Mucosa of stomach (tissue), 1 donor: ENCODE results near the gene TTC21A.

Experiments used
- H3K27me3 ChIP-seq: one replicate; pipeline ENCODE4 v1.7.0; 2013; ENCODE audit warnings: mild to moderate bottlenecking, low read length; ENCODE audit not compliant: control insufficient read depth, insufficient read depth
- H3K36me3 ChIP-seq: one replicate; pipeline ENCODE4 v1.7.0; 2013; ENCODE audit warnings: low read length; ENCODE audit not compliant: control insufficient read depth, insufficient read depth
- H3K4me1 ChIP-seq: one replicate; pipeline ENCODE4 v1.7.0; 2013; ENCODE audit warnings: mild to moderate bottlenecking, low read length; ENCODE audit not compliant: control insufficient read depth, insufficient read depth
- H3K4me3 ChIP-seq: one replicate; pipeline ENCODE4 v1.7.0; 2013; ENCODE audit warnings: low read length
- H3K9ac ChIP-seq: one replicate; pipeline ENCODE4 v1.7.0; 2013; ENCODE audit warnings: mild to moderate bottlenecking, low read length, moderate library complexity
- H3K9me3 ChIP-seq: one replicate; pipeline ENCODE4 v1.7.0; 2013; ENCODE audit warnings: mild to moderate bottlenecking, low read length, moderate library complexity; ENCODE audit not compliant: control insufficient read depth
- donor health status: Pancreatic carcinoma.

TTC21A gene

DNA sequence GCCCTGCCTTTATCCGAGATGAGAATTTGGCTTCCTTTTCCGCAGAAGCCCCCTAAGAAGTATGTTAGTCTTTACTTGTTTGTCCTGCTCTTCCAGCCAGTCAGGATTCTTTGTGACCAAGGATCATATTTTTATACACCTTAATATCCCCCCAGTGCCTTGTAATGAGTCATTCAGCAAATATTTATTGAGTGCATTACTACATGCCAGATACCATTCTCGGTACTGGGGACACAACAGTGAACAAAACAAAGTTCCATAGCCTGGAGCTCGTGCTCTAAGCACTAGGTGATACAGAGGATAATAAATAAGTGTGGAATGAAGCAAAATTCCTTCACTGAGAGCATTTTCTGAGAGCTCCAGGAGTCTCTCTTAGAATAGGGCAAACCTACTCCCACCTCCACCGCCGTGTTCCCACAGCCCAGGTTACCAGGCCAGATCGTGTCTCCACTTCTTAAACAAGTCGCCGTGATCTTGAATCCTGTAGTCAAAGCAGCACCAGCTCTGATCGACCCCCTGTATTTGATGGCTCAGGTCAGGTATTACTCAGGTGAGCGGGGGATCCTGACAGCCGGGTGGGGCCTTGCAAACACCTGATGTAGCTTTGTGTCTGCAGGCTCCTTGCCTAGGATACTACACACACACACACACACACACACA is 18.5 kb downstream of the TTC21A start:
- Histone ChIP-seq H3K4me1 (peaks cover 37% of the 10 kb centered on the region), H3K9ac (peak overlapping the region; percentile 26), H3K27me3 (no peaks in the 10 kb centered on the region), H3K9me3 (no peaks in the 10 kb centered on the region), H3K4me3 (no peak overlapping the region), H3K36me3 (no peaks in the 10 kb centered on the region)

DNA sequence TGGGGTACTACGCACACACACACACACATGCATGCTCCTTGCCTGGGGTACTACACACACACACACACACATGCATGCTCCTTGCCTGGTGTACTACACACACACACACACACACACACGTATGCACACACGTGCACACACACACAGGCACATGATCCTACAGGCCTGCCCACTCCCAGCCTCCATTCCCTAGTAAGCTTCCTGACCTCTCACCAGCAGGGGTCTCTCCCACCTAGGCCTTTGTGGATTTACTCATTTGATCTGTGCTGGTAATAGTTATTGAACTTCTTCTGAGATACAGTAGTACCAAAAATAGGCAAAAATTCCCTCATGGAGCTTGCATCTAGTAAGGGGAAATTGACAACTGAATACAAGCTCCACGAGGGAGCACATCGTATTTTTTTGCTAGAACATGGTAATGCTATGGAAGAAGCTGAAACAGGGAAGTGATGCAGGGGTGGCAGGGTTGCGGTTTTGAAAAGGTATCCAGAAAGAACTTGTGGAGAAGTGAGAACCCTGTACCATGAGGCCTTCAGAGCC is 19.1 kb downstream of the TTC21A start:
- no peak overlapping the region for H3K4me3 ChIP-seq
- H3K9me3 ChIP-seq: no peaks in the 10 kb centered on the region
- no peaks in the 10 kb centered on the region for H3K36me3 ChIP-seq
- no peaks in the 10 kb centered on the region for H3K27me3 ChIP-seq
- H3K4me1 ChIP-seq: peaks cover 40% of the 10 kb centered on the region
- H3K9ac ChIP-seq: peak overlapping the region; percentile 26

DNA sequence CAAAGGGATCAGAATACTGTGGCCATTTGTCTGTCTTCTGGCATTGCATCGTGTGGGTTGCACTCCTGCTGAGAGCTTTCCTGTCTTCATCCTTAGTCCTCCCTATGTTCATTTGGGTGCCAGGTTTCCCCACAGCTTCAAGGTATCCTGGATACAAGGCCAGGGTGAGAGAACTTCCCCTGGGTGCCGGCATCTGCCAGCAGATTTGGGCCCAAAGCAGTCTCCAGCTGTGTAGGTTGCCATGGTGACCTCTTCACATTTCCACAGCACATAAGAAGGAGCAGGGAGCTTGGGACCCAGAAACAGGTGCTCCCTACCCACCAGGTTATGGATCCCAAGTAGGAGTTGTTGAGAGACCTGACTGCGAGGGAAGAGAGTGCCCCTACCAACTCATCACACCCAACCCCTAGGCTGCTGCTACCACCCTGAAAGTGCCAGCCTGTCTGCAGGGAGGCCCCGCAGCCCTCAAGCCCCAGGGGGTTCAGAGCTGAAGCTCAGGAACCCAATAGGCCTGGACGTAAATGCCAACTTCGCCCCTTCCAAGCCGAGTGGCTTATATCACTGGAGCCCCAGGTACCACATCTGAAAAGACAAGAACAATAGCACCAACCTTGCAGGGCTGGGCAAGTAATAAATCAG is 19.9 kb downstream of the TTC21A start:
- peaks cover 44% of the 10 kb centered on the region for H3K4me1 ChIP-seq
- no peak overlapping the region for H3K9ac ChIP-seq
- no peaks in the 10 kb centered on the region for H3K9me3 ChIP-seq
- H3K36me3 ChIP-seq: no peaks in the 10 kb centered on the region
- no peaks in the 10 kb centered on the region for H3K27me3 ChIP-seq
- H3K4me3 ChIP-seq: no peak overlapping the region

DNA sequence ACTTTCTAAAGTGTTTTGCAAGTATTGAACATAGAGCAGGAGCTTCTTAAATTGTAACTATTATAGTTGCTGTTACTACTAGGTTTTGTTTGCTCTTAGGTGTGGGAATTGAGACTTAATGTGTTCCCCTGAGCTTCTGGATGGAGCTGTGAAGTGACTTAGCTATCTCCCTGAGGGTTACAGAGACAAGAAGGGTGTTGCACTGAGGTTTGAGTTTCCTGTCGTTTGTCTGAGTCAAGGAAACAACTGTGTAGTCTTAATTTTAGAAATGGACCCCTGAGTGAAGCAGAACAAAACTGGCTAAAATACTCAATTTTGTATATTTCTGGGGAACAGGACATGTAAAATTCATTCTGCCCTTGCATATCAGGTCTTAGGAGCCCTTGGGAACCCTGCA is 20.4 kb downstream of the TTC21A start:
- H3K4me1 ChIP-seq: peaks cover 47% of the 10 kb centered on the region
- H3K9ac ChIP-seq: no peak overlapping the region
- H3K9me3 ChIP-seq: no peaks in the 10 kb centered on the region
- no peak overlapping the region for H3K4me3 ChIP-seq
- H3K27me3 ChIP-seq: no peaks in the 10 kb centered on the region
- H3K36me3 ChIP-seq: no peaks in the 10 kb centered on the region

DNA sequence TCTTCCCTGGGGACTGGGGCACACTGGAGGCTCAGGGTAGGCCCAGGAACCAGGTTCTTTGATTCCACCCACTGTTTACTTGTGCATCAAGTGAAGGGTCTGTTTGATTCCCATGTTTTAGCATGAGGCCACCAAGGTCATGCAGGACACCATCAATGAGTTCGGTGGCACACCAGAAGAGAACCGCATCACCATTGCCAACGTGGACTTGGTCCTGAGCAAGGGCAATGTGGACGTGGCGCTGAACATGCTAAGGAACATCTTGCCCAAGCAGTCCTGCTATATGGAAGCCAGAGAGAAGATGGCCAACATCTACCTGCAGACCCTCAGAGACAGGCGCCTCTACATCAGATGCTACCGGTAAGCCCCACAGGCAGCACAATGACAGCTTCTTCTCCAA is 21.5 kb downstream of the TTC21A start:
- H3K4me1 ChIP-seq: peaks cover 47% of the 10 kb centered on the region
- H3K4me3 ChIP-seq: no peak overlapping the region
- H3K9ac ChIP-seq: no peak overlapping the region
- no peaks in the 10 kb centered on the region for H3K27me3 ChIP-seq
- H3K36me3 ChIP-seq: no peaks in the 10 kb centered on the region
- no peaks in the 10 kb centered on the region for H3K9me3 ChIP-seq

DNA sequence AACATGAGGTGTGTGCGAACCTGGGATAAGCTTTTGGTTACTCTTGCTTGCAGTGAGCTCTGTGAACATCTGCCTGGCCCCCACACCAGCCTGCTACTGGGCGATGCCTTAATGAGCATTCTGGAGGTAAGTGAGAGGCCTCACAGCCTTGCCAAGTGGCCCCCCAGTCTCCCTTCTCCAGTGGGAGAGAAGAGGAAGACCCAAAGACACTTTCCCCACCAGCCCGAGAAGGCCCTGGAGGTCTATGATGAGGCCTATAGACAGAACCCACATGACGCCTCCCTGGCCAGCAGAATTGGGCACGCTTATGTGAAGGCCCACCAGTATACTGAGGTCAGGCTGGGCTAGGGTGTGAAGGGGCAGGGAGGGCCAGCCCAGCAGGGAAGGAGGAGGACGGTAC is 22.5 kb downstream of the TTC21A start:
- H3K9me3 ChIP-seq: no peaks in the 10 kb centered on the region
- no peaks in the 10 kb centered on the region for H3K27me3 ChIP-seq
- H3K4me3 ChIP-seq: no peak overlapping the region
- no peak overlapping the region for H3K9ac ChIP-seq
- no peaks in the 10 kb centered on the region for H3K36me3 ChIP-seq
- H3K4me1 ChIP-seq: peaks cover 47% of the 10 kb centered on the region

DNA sequence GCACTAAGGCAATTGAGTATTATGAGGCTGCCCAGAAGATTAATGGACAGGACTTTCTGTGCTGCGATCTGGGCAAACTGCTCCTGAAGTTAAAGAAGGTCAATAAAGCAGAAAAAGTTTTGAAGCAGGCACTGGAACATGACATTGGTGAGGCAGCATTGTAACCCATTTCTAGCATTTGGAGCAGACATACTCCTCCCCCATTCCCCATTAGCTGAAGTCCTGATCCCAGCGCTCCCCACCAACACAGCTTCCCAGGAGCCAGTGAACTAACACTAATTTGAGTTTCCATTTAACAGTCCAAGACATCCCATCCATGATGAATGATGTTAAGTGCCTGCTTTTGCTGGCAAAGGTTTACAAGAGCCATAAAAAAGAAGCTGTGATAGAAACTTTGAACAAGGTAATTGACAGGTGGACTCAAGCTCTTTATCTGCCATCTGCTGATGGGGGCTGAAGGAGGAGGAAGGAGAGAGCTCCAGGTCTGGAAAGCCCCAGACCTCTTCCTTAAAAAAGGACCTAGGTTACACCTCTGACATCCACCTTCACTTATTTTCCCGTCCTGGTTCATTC is 23.3 kb downstream of the TTC21A start:
- H3K4me3 ChIP-seq: no peak overlapping the region
- H3K9ac ChIP-seq: no peak overlapping the region
- H3K27me3 ChIP-seq: no peaks in the 10 kb centered on the region
- H3K4me1 ChIP-seq: peaks cover 42% of the 10 kb centered on the region
- H3K36me3 ChIP-seq: no peaks in the 10 kb centered on the region
- H3K9me3 ChIP-seq: no peaks in the 10 kb centered on the region

DNA sequence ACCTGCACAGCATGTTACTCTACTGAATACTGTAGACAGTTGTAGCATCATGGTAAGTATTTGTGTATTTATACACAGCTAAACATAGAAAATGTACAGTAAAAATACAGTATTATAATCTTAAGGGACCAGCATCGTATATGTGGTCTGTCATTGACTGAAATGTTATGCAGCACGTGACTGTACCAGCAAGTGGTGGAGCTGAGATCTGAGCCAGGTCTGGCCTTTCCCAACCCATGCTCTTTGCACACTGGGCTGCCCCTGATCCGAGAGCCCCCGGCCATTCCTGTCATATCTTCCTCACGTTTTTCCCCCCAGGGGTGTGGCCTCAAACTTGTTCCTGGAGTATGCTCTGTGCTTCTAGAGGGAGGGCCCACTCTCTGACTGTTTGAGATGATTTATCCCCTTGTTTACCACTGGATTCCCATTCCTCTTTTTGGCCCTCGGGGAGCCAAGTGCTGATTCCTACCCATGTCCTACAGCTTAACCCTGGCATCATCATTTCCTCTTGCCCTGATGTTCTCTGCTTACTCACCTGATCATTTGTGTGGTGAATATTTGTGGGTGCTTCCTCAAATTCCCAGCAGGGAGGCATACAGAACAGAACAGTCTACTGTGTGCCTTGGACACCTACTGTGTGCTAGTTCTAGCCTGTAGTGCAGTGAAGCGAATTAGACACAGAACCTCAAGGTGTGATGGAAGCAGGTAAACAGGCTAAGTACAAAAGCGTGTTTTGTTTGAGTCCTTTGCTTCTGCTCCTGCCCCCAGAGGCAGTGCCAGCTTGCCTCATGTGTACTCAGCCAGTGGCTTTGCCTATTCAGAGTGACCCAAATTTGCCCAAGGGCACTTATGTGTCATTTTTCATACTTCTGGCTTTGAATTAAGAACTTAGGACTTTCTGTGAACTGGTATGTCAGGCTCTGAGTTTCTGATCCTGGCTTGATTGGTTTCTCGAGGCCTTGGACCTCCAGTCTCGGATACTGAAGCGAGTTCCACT is 24.9 kb downstream of the TTC21A start:
- Histone ChIP-seq H3K36me3 (no peaks in the 10 kb centered on the region), H3K9me3 (no peaks in the 10 kb centered on the region), H3K4me3 (no peak overlapping the region), H3K9ac (no peak overlapping the region), H3K27me3 (no peaks in the 10 kb centered on the region), H3K4me1 (peaks cover 26% of the 10 kb centered on the region)

DNA sequence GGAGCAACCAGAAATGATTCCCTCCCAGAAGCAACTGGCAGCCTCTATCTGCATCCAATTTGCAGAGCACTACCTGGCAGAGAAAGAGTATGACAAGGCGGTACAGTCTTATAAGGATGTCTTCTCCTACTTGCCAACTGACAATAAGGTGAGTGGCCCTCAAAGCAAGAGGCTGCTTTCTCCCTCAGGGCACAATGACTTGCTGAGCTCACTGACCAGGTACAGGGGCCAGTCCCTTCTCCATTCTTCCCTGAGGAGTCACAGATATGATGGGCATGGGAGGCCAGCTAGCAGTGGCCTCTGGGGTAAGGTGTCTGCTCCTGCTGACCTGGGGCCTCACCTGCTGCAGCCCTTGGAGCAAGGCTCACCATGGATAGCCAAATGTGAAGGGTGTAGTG is 25.6 kb downstream of the TTC21A start:
- Histone ChIP-seq H3K9me3 (no peaks in the 10 kb centered on the region), H3K36me3 (no peaks in the 10 kb centered on the region), H3K9ac (no peak overlapping the region), H3K27me3 (no peaks in the 10 kb centered on the region), H3K4me1 (peaks cover 22% of the 10 kb centered on the region), H3K4me3 (no peak overlapping the region)

DNA sequence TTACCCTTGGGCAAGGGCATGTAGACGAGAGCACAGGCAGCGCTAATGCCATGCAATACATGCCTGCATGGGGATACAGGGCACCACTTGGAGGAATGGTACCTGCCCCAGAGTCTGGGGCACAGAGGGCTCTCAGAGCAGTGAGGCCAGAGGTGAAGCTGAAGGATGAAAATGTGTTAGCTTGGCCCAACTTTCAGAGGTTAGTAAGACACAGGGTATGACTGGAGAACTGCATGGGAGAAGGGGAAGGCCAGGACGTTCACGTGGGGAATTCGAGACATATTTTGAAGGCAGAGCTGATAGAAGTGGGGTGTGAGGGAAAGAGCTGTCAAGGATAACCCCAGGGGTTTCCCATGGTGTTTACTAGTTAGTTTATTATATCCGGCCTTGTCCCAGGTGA is 26.3 kb downstream of the TTC21A start:
- Histone ChIP-seq H3K9me3 (no peaks in the 10 kb centered on the region), H3K4me3 (no peak overlapping the region), H3K27me3 (no peaks in the 10 kb centered on the region), H3K9ac (no peak overlapping the region), H3K36me3 (no peaks in the 10 kb centered on the region), H3K4me1 (peaks cover 22% of the 10 kb centered on the region)

DNA sequence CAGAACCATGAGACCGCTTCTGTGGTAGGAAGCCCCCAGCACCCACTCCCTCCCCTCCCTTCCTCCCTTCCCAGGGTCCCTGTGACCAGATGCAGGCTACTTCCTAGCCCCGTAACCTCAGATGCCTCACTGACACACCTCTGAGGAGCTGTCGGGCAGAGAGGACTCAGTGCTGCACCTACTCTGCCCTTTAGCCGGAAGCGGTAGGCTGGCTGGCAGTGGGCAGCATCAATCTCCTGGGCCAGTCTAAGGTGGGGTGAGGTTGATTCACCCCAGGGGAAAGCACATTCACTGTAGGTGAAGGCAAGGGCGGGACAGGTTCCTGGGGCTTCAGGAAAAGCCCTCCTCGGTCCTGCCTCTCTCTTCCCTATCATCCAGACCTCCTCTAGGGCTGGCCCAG is 26.8 kb downstream of the TTC21A start:
- Histone ChIP-seq H3K36me3 (no peaks in the 10 kb centered on the region), H3K9ac (no peak overlapping the region), H3K4me3 (no peak overlapping the region), H3K27me3 (no peaks in the 10 kb centered on the region), H3K4me1 (peaks cover 22% of the 10 kb centered on the region), H3K9me3 (no peaks in the 10 kb centered on the region)
